GM12878 (cell line): Measurements from ENCODE around the gene ABCC11. TPM values are rescaled to one million over a fixed set of nuclear protein-coding genes. Genes with fewer than 3 reads are reported as not detected.

ENCODE experiments used
- ATAC-seq: fragments of 200-7000 bp; cut with Tn5 transposase; 3 replicates; pipeline ENCODE4 v1.9.1; 2020; ENCODE audit warnings: mild to moderate bottlenecking, moderate library complexity
- BruUV-seq: library from RNA; stranded (reverse); fragments of 400-500 nt; replicated peaks from 2 replicates; lab custom pipeline; 2021; lab: Mats Ljungman, UMichigan
- CTCF ChIA-PET: fragments of 300-600 bp; sonication (Branson Sonifier 250); formaldehyde crosslinking; extraction: SDS; loops from one replicate; lab custom pipeline; 2021; ENCODE audit warnings: inconsistent platforms; lab: Yijun Ruan, JAX
- POLR2A ChIA-PET: fragments of 350-600 bp; formaldehyde crosslinking; extraction: SDS; loops from one replicate; lab custom pipeline; 2021; ENCODE audit warnings: inconsistent platforms; lab: Charles Lee
- RAD21 ChIA-PET: fragments of 300-600 bp; sonication (Branson Sonifier 250); formaldehyde crosslinking; loops from one replicate; lab custom pipeline; 2023; ENCODE audit warnings: antibody characterized with exemption; ENCODE audit not compliant: unreplicated experiment; lab: Charles Lee
- SMC1A ChIA-PET: fragments of 300-600 bp; sonication (Branson Sonifier 250); formaldehyde crosslinking; loops from one replicate; lab custom pipeline; 2023; ENCODE audit not compliant: unreplicated experiment, uncharacterized antibody; lab: Charles Lee
- DNase-seq: peaks from one replicate; pipeline ENCODE4 v3.0.0-alpha.2; 2011; ENCODE audit warnings: low read depth, low spot score
- FAIRE-seq: peaks from 3 replicates; lab custom pipeline; 2011; peaks lifted over from hg19 to GRCh38; lab: Jason Lieb, UNC
- H2AFZ ChIP-seq: 2 replicates; pipeline ENCODE4 v1.6.0; 2011; ENCODE audit warnings: low read depth, low read length, control low read depth; ENCODE audit not compliant: control insufficient read depth
- H3K27ac ChIP-seq: 2 replicates; pipeline ENCODE4 v1.5.1; 2011; ENCODE audit warnings: control low read depth; ENCODE audit not compliant: control insufficient read depth, insufficient read depth
- H3K27me3 ChIP-seq, 2 experiments: replicated peaks in 1 of 2; 2 replicates each; pipeline versions ENCODE4 v1.6.0 to v1.6.1; 2011; ENCODE audit warnings: low read length in 1 of 2; ENCODE audit not compliant: control insufficient read depth in 2 of 2, insufficient read depth in 2 of 2
- H3K36me3 ChIP-seq, 2 experiments: 2 replicates each; pipeline ENCODE4 v1.5.1; 2011; ENCODE audit warnings: low read length in 1 of 2; ENCODE audit not compliant: control insufficient read depth in 2 of 2, insufficient read depth in 2 of 2
- H3K4me1 ChIP-seq: 2 replicates; pipeline ENCODE4 v1.6.1; 2011; ENCODE audit warnings: mild to moderate bottlenecking, low read length, moderate library complexity, mixed read lengths; ENCODE audit not compliant: control insufficient read depth, insufficient read depth
- H3K4me2 ChIP-seq: 2 replicates; pipeline ENCODE4 v1.6.0; 2011; ENCODE audit warnings: control low read depth; ENCODE audit not compliant: control insufficient read depth, insufficient read depth
- H3K4me3 ChIP-seq: fragments of 200-600 bp; sonication (generic); 2 replicates; pipeline ENCODE4 v1.5.1; 2016
- H3K79me2 ChIP-seq: 2 replicates; pipeline ENCODE4 v1.6.0; 2011; ENCODE audit warnings: low read length; ENCODE audit not compliant: control insufficient read depth, insufficient read depth
- H3K9ac ChIP-seq: 2 replicates; pipeline ENCODE4 v1.8.0; 2011; ENCODE audit warnings: low read length, control low read depth, mixed read lengths; ENCODE audit not compliant: control insufficient read depth, insufficient read depth
- H3K9me3 ChIP-seq: replicated peaks from 3 replicates; pipeline ENCODE4 v1.5.1; 2011; ENCODE audit warnings: mild to moderate bottlenecking, low read length; ENCODE audit not compliant: control insufficient read depth, insufficient read depth
- H4K20me1 ChIP-seq: 2 replicates; pipeline ENCODE4 v1.6.0; 2011; ENCODE audit not compliant: control insufficient read depth, insufficient read depth
- CREB1 ChIP-seq: IDR thresholded peaks from 2 replicates; pipeline ENCODE4 v1.6.1; 2012; ENCODE audit warnings: low read depth, mild to moderate bottlenecking, inconsistent platforms
- E4F1 ChIP-seq: fragments of 450-650 bp; IDR thresholded peaks from 2 replicates; pipeline ENCODE4 v1.6.1; 2018; ENCODE audit warnings: borderline replicate concordance, mild to moderate bottlenecking; ENCODE audit not compliant: partially characterized antibody
- JUNB ChIP-seq: IDR thresholded peaks from 2 replicates; pipeline ENCODE4 v1.6.1; 2016; ENCODE audit warnings: antibody characterized with exemption, mild to moderate bottlenecking
- MTA3 ChIP-seq: IDR thresholded peaks from 2 replicates; pipeline ENCODE4 v1.6.1; 2012; ENCODE audit warnings: low read length, inconsistent platforms, borderline replicate concordance
- MXI1 ChIP-seq: fragments of 150-350 bp; IDR thresholded peaks from 2 replicates; pipeline ENCODE4 v1.6.1; 2011; ENCODE audit warnings: low read depth, mild to moderate bottlenecking, inconsistent platforms, low read length, improper control_type of control experiment
- RAD21 ChIP-seq: IDR thresholded peaks from 2 replicates; pipeline ENCODE4 v1.6.1; 2011; ENCODE audit warnings: mild to moderate bottlenecking, low read depth, low read length, moderate library complexity; ENCODE audit not compliant: insufficient read depth
- RELB ChIP-seq: fragments of 450-650 bp; IDR thresholded peaks from 2 replicates; pipeline ENCODE4 v1.6.1; 2017; ENCODE audit warnings: low read depth, mild to moderate bottlenecking, moderate library complexity
- SMAD5 ChIP-seq: IDR thresholded peaks from 2 replicates; pipeline ENCODE4 v1.6.1; 2016; ENCODE audit warnings: antibody characterized with exemption, low read depth
- SREBF2 ChIP-seq: IDR thresholded peaks from 2 replicates; pipeline ENCODE4 v1.6.1; 2012; ENCODE audit warnings: mild to moderate bottlenecking, low read length
- TBL1XR1 ChIP-seq: IDR thresholded peaks from 2 replicates; pipeline ENCODE4 v1.6.1; 2012; ENCODE audit warnings: low read depth, low read length, improper control_type of control experiment
- USF2 ChIP-seq: IDR thresholded peaks from 2 replicates; pipeline ENCODE4 v1.6.1; 2011; ENCODE audit warnings: low read depth, low read length, improper control_type of control experiment, borderline replicate concordance
- YY1 ChIP-seq: IDR thresholded peaks from 2 replicates; pipeline ENCODE4 v1.6.1; 2011; ENCODE audit warnings: low read depth, mild to moderate bottlenecking, low read length
- ZBTB33 ChIP-seq: fragments of 450-650 bp; IDR thresholded peaks from 2 replicates; pipeline ENCODE4 v1.6.1; 2017; ENCODE audit warnings: mild to moderate bottlenecking
- WGBS: methylation state at CpG from one replicate; pipeline ENCODE4 v1.1.6; 2016; ENCODE audit warnings: low lambda C conversion rate; ENCODE audit not compliant: insufficient replicate concordance, insufficient coverage; ENCODE audit errors: missing lambda C conversion rate; 5-methylcytosine and 5-hydroxymethylcytosine counted together
- in situ Hi-C: fragments of 300-500 bp; cut with MboI; formaldehyde crosslinking; loops from 9 replicates; pipeline ENCODE4 v1.14.3; 2018; ENCODE audit warnings: mixed read lengths
- intact Hi-C: fragments of 100-400 bp; cut with micrococcal nuclease; formaldehyde crosslinking; loops from one replicate; pipeline ENCODE4 v1.14.2; 2022; ENCODE audit not compliant: unreplicated experiment
- polyA plus RNA-seq, 11 experiments: library from polyadenylated mRNA; depleted of rRNA in 4 of 11; unstranded in 6 of 11; stranded (reverse) in 5 of 11; fragments of >200 nt; fragmentation: Nextera tagmentation in 4 of 11; fragmentation: Illumina TruSeq in 1 of 11; extraction: Ambion mirVana in 4 of 11; extraction: Trizol in 1 of 11; gene quantifications; 1 replicate in 1 of 11; 2 replicates in 10 of 11; pipeline versions ENCODE4 v1.2.1 to v1.2.3, GENCODE V29; 2011 to 2016; ENCODE audit warnings: inconsistent platforms in 2 of 11, missing spikeins in 2 of 11, low read depth in 1 of 11
- total RNA-seq, 4 experiments: library from RNA; depleted of rRNA in 3 of 4; stranded (reverse); fragments of >200 nt in 3 of 4; fragmentation: Illumina TruSeq in 1 of 4; extraction: Trizol in 1 of 4; gene quantifications; 2 replicates each; pipeline versions ENCODE4 v1.2.1 to v1.2.3, GENCODE V29; 2013 to 2021
- TF ChIP-seq, protein P1 (sequence below): IDR thresholded peaks from 2 replicates; pipeline ENCODE4 v1.6.1; 2012; ENCODE audit warnings: low read depth, low read length, improper control_type of control experiment

Gene ABCC11
- total and polyA plus RNA-seq, 10 of the 15 experiments (the other 5 are each of a cell fraction or from before 2014, with no cell fraction given): 0.04 to 0.20 (median 0.10) TPM; not detected in 6

DNA sequence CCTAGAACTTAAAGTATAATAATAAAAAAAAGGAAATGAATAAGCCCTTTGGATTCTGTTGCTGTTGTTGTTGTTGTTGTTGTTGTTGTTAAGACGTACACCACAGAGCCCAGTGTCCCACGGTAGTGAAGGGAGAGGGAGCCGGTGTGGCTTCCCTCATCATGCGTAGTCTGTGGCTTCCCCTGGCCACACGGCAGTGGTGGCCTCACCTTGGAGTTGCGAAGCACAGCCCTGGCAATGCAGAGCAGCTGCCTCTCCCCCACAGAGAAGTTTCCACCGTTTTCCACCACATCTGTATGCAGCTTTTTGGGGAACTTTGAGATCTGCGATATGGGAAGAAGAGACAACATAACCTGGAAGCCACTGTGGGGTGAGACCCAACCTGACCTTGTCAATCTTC lies 77.4 kb downstream of the ABCC11 start:
- ChIA-PET RAD21 (no interaction called here), CTCF (no interaction called here), SMC1A (no interaction called here), POLR2A (no interaction called here)
- no peak overlapping the region for H3K4me2 ChIP-seq
- 52% methylated on average over 8 of the region's 8 CpGs for WGBS
- intact Hi-C loops: loop anchor here (5.0 to 10.0 kb wide), 2 partner anchors 1318 to 1335 kb away; partner anchors contain the start of gene C16orf87
- H3K79me2 ChIP-seq: no peaks in the 10 kb centered on the region
- no peak for FAIRE-seq
- in situ Hi-C loops: loop anchor here (5.0 to 10.0 kb wide), 2 partner anchors 1218 to 1315 kb away; no protein-coding TSS in a partner anchor
- TF ChIP-seq JUNB (no peak), SREBF2 (no peak), RAD21 (no peak), ZBTB33 (no peak), MTA3 (no peak), TBL1XR1 (no peak), USF2 (no peak), RELB (no peak), MXI1 (no peak), YY1 (no peak), SMAD5 (no peak), CREB1 (no peak), E4F1 (no peak)
- TF ChIP-seq, protein P1, sequence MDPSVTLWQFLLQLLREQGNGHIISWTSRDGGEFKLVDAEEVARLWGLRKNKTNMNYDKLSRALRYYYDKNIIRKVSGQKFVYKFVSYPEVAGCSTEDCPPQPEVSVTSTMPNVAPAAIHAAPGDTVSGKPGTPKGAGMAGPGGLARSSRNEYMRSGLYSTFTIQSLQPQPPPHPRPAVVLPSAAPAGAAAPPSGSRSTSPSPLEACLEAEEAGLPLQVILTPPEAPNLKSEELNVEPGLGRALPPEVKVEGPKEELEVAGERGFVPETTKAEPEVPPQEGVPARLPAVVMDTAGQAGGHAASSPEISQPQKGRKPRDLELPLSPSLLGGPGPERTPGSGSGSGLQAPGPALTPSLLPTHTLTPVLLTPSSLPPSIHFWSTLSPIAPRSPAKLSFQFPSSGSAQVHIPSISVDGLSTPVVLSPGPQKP: no peak
- H3K27me3 ChIP-seq: no peaks in the 10 kb centered on the region
- DNase-seq: no peak
- ATAC-seq: no peak
- no peak overlapping the region for H3K4me3 ChIP-seq
- H3K9ac ChIP-seq: no peak overlapping the region
- H4K20me1 ChIP-seq: no peaks in the 10 kb centered on the region
- BruUV-seq: no TSS peak
- no peak overlapping the region for H2AFZ ChIP-seq
- no peaks in the 10 kb centered on the region for H3K36me3 ChIP-seq
- H3K4me1 ChIP-seq: peaks cover 6% of the 10 kb centered on the region; the same call in 1 of the 2 replicates
- H3K27ac ChIP-seq: no peak overlapping the region
- no peaks in the 10 kb centered on the region for H3K9me3 ChIP-seq
